ENCODE results near the gene CIART. TPM values are rescaled to one million over a fixed set of nuclear protein-coding genes. Genes with fewer than 3 reads are reported as not detected.
A peak's percentile ranks its signal among the peaks of the same experiment; 100 is the strongest.

CIART gene
- total RNA-seq, 2 donors from 2014 or later: 0.95 to 1.3 TPM

- intact Hi-C loops (cut with DNase I, micrococcal nuclease): no loop called here
Measured at GRCh38 chr1:150259758-150260669, 22.3 kb upstream of the CIART start.

GRCh38 chr1:150261367-150261766 lies 21.0 kb upstream of the CIART start:
- intact Hi-C loops (cut with DNase I, micrococcal nuclease): no loop called here
- DNase-seq: no peak
- no peak for ATAC-seq

More at GRCh38 chr1:150259758-150260669, 22.3 kb upstream of the CIART start:
- DNase-seq (peak; percentile 52 to 71), ATAC-seq (peak; percentile 72)

GRCh38 chr1:150262388-150263320 lies 19.7 kb upstream of the CIART start:
- DNase-seq: no peak
- no peak for ATAC-seq
- intact Hi-C loops (cut with DNase I, micrococcal nuclease): no loop called here

GRCh38 chr1:150263549-150263948 lies 18.8 kb upstream of the CIART start:
- intact Hi-C loops (cut with DNase I, micrococcal nuclease): no loop called here
- DNase-seq: no peak
- ATAC-seq: no peak

- ATAC-seq: no peak
- DNase-seq: no peak
- intact Hi-C loops (cut with DNase I, micrococcal nuclease): no loop called here
Measured at GRCh38 chr1:150267896-150268295, 14.5 kb upstream of the CIART start.

DNA sequence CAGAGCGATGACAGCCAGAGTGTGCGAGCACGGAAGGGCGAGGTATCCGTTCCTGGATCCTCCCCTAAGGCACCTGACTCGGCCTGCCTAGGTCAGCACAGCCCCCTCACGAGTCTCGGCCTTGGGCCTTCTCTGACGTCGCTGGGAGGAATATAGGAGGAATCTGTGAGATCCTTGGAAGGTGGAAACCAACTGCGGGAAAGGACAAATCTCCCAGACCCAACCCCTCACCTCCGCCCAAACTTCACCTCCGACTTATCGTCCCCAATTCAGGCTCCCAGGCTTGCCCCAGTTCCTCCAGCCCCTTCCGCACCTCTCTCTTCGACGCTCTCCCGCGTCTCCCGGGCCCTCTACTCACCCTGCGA lies 14.0 kb upstream of the CIART start:
- peak; percentile 76 for ATAC-seq
- intact Hi-C loops (cut with DNase I, micrococcal nuclease): no loop called here

DNA sequence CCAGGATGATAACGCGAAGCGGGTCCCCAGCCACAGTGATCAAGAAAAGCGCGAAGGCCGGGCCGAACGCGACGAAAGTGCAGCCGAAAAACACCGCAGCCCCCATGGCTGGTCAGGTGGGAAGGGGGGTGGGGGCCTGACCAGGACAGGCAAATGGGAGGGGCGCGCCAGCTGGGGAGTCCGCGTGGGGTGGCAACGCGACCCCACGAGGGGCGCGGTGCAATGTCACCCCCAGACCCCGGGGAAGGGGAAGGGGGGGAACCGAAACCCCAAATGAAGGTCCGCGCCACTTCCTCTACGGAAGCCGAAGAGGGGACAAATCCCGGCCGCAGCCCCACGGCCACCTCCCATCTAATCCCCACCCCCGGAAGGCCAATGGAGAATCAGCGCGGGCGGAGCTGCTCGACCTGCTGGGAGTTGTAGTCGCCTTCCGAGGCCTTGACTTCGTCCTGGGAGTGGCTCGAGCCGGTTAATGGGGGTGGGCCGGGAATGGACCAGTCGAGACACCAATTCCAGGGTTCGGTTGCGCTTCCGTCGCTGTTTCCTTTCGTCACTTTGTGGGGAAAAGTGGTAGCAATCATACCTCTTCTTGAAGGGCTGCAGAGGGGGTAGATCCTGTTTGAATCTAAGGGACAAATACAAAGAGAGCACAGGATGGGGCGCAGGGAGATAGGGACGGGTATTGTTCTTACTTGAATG lies 13.5 kb upstream of the CIART start, which contains the start of gene APH1A:
Gene APH1A, minus strand, starts transcription at position 312 of the 699 bp plus-strand sequence. Its CDS starts 206 bp downstream, at position 106.
- DNase-seq: peak; percentile 95 to 99
- intact Hi-C loops (cut with DNase I, micrococcal nuclease): no loop called here
- peak; percentile 97 for ATAC-seq

More for the DNA sequence above, 14.0 kb upstream of the CIART start:
- DNase-seq: peak; percentile 61 to 70

DNA sequence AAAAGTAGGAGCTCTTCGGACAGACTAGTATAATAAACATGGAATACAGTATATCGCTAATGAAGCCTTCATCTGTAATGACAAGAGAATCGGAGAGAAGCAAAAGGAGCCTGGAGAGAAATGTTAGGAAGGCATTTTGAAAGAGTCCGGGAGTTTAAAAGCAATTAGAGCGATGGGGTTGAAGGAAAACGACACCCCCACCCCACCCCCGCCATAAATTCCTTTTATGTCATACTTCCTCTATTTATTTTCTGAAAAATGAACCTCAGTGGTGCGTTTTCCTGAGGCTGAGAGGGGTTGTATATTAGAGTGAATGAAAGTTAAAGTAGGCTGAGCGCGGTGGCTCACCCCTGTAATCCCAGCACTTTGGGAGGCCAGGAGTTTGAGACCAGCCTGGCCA lies 12.9 kb upstream of the CIART start:
- DNase-seq: peak in 1 of 2 donors; percentile 19
- no peak for ATAC-seq
- intact Hi-C loops (cut with DNase I, micrococcal nuclease): no loop called here

- no peak for ATAC-seq
- DNase-seq: no peak
- intact Hi-C loops (cut with DNase I, micrococcal nuclease): no loop called here
Measured at GRCh38 chr1:150271291-150271959, 10.9 kb upstream of the CIART start.

DNA sequence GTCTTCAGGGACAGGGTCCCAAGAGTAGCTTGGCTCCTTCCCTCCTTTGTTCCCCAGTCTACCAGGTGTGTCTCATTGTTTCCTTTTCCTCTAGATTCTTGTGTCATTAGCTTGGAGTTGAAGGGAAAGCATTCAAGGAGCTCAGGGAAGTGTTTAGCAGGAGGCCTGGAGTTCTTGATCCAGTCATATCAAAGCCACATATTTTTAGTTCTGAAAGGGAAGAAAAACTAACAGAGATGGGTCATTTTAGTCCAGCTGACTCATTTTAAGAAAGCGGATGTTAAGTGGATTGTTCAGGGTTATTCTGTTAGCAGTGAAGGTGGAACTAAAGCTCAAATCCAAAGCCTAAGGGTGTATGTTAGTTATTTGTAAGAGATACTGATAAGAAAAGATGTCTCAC lies 9.0 kb upstream of the CIART start:
- ATAC-seq (no peak), DNase-seq (no peak)
- intact Hi-C loops (cut with DNase I, micrococcal nuclease): no loop called here

GRCh38 chr1:150280138-150280707 lies 2.1 kb upstream of the CIART start:
- ATAC-seq: peak; percentile 76
- peak; percentile 69 to 81 for DNase-seq
- intact Hi-C loops (cut with DNase I, micrococcal nuclease): no loop called here

DNA sequence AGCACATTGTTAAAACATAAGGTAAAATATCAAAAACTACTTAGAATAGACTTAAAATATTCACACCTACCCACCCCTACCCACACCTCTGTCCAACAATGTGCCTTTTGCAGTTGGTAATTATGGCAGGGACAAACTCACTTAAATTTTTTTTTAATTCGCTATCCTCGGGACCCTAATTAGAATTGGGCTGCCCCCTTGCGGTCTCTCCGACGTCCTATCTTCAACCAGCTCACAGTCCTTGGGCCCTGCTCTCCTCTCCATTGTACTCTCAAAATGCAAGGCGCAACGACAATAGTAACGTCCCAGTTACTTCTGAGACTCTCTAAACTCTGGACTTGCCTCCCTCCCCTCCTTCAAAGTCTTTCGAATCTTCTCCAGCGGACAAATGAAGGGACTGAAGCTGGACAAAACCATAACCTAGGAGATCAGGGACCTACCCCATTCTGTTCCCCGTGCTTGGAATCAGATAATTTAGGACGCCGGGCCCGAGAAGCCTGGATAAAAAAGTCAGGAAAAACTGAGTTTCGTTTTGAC lies 1.1 kb upstream of the CIART start:
- intact Hi-C loops (cut with DNase I, micrococcal nuclease): no loop called here
- peak; percentile 73 for ATAC-seq
- peak; percentile 67 to 86 for DNase-seq

DNA sequence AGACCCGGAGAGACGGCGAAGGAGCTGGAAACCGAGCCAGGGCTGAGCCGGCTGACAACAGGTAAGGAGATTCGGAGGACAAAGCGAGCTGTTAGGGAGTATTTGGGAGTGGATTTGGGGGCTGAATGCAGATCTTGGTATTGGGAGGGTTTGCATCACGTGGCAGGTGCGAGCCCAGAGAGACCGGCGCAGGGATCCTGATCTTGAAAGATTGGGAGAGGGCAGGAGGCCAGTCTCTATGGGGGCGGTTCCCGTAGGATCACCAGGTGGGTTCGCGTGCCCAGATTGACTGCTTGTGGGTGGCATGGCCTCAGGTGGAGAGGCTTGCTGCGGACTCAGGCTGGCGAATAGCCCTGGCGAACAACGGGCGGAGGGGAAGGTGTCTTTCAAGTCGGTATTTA lies 204 bp downstream of the CIART start:
- intact Hi-C loops (cut with DNase I, micrococcal nuclease): no loop called here

GRCh38 chr1:150283260-150283659 lies 906 bp downstream of the CIART start:
- intact Hi-C loops (cut with DNase I, micrococcal nuclease): no loop called here
- ATAC-seq: no peak

More for the DNA sequence above, 204 bp downstream of the CIART start:
- no peak for ATAC-seq
- DNase-seq: peak in 1 of 2 donors; percentile 25

DNA sequence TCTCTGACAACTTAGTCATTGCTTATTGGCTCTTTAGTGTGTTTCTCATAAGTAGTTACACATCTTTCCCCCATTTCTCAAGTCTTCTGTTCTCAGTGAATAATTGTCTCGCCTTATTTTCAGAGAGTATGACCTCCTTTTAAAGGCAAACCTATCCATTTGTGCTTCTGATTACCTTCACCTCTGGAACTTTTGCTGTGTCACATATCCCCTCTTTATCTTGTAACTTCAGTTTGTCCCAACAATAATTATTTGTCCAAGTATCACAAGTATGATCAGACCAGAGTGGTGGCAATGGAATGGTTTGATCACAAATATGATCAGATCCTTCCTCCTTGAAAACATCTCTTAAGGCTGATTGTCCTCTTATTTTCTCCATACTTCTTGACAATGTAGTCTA lies 6.0 kb downstream of the CIART start:
- intact Hi-C loops (cut with DNase I, micrococcal nuclease): no loop called here
- no peak for ATAC-seq
- DNase-seq: no peak

More at GRCh38 chr1:150283260-150283659, 906 bp downstream of the CIART start:
- DNase-seq: no peak

- intact Hi-C loops (cut with DNase I, micrococcal nuclease): no loop called here
- no peak for ATAC-seq
- DNase-seq: no peak
Measured at GRCh38 chr1:150288822-150289221, 6.5 kb downstream of the CIART start.

- DNase-seq (peak; percentile 87 to 90), ATAC-seq (peak; percentile 99)
- intact Hi-C loops (cut with DNase I, micrococcal nuclease): no loop called here
Measured at GRCh38 chr1:150293433-150294253, 11.3 kb downstream of the CIART start, which contains the start of gene MRPS21. TSS of gene MRPS21 (plus strand) at chr1:150293861. CDS start at chr1:150294367, 506 bp downstream.
